Inflammatory macrophage treated with lipopolysaccharide for 1 hour (primary cell): ENCODE data around the gene SPTLC3.

Experiments
- DNase-seq, 2 donors: peaks; one replicate each; pipeline ENCODE4 v3.0.0-alpha.2; 2020 to 2022

SPTLC3 gene

DNA sequence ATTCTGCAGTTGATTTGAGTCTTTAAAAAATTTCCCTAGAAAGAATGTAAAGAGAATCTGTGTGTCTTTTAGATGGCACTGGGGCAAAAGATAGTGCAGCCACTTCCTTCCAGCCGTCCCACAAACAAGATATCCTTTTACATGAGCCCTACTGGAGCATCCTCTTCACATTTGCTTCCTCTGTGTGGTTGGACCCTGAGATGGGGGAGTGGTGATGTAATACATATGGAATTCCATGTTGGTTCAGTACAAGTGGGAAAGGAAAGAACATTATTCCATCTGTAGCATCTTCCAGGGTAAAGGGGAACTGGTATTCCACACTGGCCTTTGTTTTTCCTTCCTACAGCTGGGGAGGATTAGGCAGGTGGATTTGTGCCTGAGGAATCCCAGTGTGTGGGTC, 133.4 kb downstream of the SPTLC3 start:
- no peak for DNase-seq

DNA sequence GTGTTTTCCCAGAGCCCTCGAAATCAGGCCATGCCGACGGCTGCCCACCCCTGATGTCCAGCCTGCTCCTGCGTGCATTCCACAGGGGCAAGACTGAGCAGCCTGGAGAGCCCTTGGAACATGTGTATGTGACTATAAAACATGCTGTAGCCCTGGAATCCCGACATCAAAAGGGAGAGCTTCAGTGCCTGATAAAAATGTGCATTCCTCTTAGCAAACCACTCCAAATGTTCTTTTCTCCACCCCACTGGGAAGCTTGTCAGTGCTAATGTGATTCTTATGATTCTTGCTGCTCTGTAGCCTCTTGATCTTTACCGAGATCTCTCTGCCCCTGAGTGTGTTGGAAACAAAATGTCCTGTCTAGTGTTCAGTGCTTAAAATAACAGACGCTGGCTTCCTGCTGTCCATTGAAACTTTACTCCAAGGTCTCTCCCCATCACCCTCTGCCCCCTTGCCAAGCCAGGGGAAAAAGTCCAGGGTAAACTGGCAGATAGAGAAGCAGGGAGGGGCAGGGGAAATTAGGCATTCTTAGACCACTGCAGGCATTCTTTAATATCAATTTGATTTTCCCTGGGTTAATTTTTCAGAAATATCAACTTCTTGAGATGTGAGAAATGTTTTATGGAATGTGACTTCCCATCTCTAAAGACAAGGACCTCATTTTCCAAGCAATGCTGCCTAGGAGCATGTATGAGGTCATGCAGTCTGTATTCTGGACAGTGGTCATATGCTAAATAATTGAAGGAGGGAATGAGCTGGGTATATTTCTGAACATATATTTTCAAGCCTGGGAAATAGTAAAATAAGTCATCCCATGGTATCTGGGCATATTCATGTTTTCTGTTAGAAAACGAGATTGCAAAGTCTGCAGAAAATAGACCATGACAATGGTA, 138.5 kb downstream of the SPTLC3 start:
- no peak for DNase-seq

GRCh38 chr20:13147971-13148370, 139.2 kb downstream of the SPTLC3 start:
- no peak for DNase-seq

DNA sequence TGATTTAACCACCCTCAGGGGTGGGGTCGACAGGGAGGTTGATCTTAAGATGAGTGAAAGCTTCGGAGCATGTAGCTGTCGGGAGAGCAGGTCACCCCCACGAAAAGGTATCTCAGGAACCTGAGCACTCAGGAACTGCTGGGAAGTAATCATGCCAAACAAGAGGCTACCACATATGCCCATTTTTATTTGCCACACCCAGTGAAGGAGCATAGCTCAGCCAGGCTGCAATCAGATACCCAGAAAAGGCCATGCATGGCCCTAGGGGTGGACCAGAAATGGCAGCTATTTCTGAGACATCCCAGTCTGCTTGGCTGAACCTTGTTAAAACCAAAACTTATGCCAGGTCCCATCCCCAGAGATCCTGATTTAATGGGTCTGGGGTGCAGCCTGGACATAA, 139.6 kb downstream of the SPTLC3 start:
- DNase-seq: no peak

DNA sequence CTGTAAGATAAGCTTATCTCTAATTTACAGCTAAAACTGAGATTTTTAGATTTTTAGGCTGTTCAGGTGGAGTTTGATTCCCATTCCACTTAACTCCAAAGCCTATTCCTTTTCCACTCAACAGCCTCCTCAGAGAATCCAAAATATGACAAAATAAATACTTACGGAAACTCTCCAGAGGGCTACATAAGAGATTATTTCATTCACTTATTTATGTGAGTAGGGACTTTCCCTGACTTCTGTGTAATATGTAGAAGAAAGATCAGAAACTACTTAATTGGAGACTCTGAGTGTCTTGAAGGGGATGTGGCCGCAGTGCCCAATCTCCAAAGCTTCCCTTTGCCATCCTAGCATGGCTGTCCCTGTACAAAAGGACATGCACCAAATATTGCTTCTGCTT, 140.2 kb downstream of the SPTLC3 start:
- DNase-seq: no peak

DNA sequence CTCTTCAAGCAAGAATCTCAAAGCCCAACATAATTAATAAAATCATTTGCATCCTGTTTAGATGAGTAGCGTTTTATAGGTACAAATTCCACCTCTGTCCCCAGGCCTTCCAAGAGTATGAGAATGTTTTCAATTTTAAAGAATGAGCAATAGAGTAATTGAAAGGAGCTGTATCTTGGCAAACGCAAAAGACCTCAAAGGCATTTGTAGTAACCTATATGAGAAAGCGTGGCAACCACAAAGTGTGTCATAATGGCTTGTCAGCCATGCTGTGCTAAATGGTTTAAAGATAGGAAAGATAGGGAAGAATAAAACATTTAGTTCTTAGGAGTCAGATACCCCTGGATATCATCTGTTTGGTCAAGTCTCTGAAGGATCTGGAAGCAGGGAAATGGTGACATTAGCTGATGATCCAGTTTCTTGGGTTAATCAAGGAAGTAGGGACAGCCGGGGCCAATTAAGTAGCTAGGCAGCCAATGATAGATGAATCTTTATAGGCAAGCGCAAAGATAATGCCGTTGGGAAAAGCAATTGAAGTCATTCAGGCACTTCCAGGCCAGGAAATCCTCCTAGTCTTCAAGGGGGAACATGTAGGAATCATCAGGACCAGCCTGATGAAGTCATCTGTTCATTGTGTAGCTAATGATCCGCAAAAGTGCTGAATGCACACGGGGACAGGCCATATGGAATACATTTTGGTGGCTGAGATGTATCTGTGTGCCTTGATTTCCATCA, 140.8 kb downstream of the SPTLC3 start:
- no peak for DNase-seq

- DNase-seq: no peak
Observed at GRCh38 chr20:13158369-13158768, 149.6 kb downstream of the SPTLC3 start.

GRCh38 chr20:13159889-13160288, 151.1 kb downstream of the SPTLC3 start:
- DNase-seq: no peak

- DNase-seq: no peak
Observed at GRCh38 chr20:13165203-13165602, 156.4 kb downstream of the SPTLC3 start.

DNA sequence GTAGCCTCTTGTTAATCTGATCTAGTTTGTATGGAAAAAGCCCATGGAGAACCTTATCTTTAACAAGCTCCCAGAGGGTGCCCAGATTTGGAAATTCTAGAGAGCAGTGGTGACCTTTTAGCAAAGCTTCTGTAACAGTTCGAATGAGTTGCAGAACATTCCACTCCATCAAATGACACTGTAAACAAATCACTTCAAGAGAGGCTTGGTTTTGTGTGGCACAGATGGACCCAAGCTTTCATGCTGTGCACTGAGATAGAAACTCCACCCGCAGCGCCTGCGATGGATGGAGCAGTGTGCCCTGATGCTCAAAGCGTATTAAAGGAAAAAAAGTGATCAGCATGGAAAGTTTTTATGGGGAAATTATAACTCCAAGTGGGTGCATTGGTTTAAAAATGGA, 157.2 kb downstream of the SPTLC3 start:
- DNase-seq: no peak

DNA sequence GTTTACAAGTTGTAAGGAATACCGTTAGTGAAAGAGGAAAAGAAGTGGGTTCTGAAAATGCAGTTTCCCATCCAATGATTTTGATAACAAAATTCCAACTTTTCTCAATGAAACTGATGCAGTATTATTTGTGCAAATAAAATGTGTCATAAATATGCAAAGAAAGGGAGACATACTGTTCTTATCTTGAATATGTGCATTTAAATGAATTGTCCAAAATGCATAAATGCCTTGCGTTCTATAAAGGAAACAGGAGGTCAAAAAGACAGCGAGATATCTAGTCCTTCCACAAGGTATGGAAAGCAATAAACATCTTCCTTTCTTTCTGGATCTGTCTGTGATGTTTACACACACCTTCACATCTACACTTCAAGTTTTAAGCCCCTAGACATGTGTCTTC, 157.7 kb downstream of the SPTLC3 start:
- DNase-seq: no peak

- no peak for DNase-seq
Observed at GRCh38 chr20:13169086-13169485, 160.3 kb downstream of the SPTLC3 start.

DNA sequence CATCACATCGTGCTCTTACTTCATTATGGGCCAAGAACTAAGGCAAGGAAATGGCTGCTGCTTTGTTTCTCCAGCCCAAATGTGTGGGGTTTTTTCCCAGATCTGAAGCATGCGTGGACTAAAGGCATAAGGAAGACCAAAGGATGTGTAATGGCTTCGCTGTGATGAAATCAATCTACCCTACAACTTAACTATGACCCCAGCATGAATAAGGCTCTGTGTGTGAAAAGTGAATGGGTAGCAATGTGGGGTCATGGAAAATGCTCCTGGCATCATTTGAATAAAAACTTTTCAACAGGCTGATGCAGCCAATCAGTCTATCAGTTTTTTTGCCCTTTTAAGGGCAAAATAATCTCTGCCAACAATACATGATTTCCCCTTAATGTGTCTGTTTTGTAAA, 162.0 kb downstream of the SPTLC3 start:
- DNase-seq: no peak

DNA sequence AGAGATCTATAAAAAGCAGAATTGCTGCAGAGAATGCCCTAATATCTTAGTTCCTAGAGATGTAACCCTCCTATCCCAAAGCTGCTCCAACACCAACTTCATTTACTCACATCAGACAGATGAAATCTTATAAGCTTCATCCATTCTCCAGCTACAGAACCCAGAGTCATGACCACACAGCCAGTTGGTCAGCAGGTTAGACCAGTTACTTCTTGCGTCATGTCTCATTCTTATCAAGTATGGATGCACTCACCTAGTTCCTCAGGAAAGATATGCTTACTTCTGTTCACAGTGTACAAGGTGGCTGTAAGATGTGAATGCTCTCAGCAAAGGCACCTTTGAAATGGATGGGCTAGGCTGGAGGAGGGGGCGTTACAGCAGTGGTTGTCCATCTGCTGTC, 164.4 kb downstream of the SPTLC3 start:
- DNase-seq: no peak

GRCh38 chr20:13174402-13174801, 165.6 kb downstream of the SPTLC3 start:
- DNase-seq: no peak

DNA sequence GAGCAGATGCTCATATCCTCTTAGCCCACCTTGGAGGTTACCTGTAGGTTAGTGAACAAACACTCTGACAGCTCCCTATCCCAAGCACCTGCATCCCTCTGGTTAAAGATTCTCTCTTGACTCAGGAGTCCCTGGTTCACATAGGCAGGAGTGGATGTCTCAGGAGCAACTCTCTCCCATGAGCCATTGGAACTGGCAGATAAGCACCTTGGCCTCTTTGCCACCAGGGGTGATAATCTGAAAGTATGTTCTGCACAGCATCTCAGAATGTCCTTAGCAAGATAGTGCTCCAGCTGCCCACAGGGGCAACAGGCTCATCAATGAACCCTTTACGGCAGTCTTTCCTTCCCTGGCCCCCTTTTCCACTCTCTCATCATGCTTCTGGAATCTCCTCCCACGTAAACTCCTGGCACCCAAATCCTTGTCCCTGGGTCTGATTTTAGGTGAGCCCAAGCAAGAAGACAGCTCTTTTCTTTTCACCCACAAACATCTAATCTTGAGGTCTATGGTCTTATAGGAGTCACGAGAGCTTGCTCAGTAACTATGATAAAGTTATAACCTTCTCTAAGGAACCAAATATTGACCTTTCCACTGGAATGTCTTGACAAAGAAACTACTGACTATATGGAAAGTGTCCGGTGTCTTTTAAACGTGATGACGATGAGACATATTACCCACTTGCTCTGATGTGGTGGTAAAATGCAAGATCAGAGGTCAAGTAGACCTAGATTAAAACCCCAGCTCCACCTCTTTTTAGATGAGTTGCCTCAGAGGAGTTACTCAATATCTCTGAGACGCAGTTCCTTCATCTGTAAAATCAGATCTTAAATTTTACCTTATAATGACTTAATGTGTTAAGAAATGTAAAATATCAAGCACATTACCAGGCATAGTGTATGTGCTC, 172.5 kb downstream of the SPTLC3 start:
- no peak for DNase-seq

DNA sequence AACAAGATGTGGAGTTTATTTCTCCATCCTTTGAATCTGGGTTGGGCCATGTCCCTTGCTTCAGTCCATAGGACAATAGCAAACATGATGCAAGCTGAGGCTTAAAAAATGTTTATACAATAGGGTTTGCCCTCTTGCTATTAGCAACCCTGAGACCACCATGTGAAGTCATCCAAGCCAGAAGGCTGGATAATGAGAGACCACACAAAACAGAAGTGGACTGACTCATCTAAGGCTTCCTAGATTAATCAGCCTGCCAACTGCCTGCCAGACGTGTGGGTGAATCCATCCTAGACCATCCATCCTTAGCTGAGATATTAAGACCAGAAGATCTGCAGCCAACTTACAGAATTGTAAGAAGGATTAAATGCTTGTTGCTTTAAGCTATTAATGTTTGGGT, 174.2 kb downstream of the SPTLC3 start:
- DNase-seq: no peak

GRCh38 chr20:13186043-13186774, 177.4 kb downstream of the SPTLC3 start:
- DNase-seq: no peak

DNA sequence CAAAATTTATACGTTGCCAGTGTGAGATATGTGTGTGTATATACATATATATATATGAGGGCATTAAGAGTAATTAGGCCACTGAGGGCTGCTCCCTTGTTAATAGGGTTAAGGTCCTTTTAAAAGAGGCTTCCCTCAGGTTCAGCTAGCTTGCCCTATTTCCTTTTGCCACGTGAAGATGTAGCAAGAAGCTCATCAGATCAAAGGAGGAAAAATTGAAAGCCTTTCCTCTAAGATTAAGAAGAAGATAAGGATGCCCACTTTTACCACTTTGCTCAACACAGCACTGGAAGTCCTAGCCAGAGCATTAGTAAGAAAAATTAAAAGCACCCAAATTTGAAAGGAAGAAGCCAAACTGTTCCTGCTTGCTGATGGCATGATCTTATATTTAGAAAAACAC, 179.1 kb downstream of the SPTLC3 start:
- no peak for DNase-seq

- DNase-seq: no peak
Observed at GRCh38 chr20:13199279-13199678, 190.5 kb downstream of the SPTLC3 start.

DNA sequence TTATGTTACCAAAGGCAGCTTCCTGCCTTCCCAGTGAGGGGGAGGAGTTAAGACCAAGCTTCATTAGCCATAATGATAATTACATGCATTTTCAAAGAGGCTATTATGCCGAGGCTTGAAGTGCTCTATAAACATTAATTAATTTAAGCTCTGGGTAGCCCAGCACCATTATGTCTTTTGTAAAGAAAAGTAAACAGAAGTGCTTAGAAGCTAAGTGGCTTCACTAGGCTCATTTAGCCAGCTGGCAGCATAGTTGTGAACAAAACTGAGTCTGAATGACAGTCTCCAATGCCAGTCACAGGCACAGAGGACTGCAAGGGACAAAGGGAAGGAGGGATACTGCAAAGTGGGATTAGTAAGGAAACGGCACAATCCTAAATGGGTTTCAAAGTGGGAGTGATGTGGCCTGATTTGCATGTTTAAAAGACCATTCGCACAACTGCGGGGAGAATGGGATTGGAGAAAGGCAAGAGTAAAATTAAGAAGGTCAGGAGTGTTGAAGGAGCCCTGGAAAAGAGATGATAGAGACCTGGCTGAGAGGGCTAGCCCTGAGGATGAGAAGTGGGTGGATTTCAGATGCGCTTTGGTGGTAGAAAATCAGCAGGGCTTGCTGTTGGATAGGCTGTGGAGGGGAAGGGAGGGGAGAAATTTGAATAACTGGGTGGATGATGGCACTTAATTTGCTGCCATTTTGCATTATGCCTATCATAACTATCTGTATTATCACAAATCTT, 192.2 kb downstream of the SPTLC3 start:
- DNase-seq: no peak

GRCh38 chr20:13202565-13202964, 193.8 kb downstream of the SPTLC3 start:
- peak in 1 of 2 donors; percentile 46 for DNase-seq
